Activated CD4-positive, CD25-positive, alpha-beta regulatory T cell treated with anti-CD3 and anti-CD28 coated beads, Interleukin-2, amount 50 U/mL, for 24 hours (primary cell): ENCODE measurements around the gene ATG2B.

ENCODE experiments used
- ATAC-seq, 2 donors: fragments of 150-1000 bp; cut with Tn5 transposase; one replicate each; pipeline ENCODE4 v1.10.0; 2021; ENCODE audit warnings: mild to moderate bottlenecking in 1 of 2, moderate library complexity in 1 of 2

Gene ATG2B

GRCh38 chr14:96268431-96269358 is 94.4 kb downstream of the ATG2B start:
- no peak for ATAC-seq

GRCh38 chr14:96267916-96268315 is 95.2 kb downstream of the ATG2B start:
- ATAC-seq, result no peak

GRCh38 chr14:96267336-96267735 is 95.8 kb downstream of the ATG2B start:
- no peak for ATAC-seq

- ATAC-seq, result no peak
These were observed 97.6 kb downstream of the ATG2B start for GRCh38 chr14:96265383-96266095.

GRCh38 chr14:96264853-96265252 is 98.3 kb downstream of the ATG2B start:
- no peak for ATAC-seq

GRCh38 chr14:96264200-96264553 is 99.0 kb downstream of the ATG2B start:
- no peak for ATAC-seq

GRCh38 chr14:96263347-96264199 is 99.6 kb downstream of the ATG2B start:
- no peak for ATAC-seq

- peak in 1 of 2 donors; percentile 32 for ATAC-seq
These were observed 101.1 kb downstream of the ATG2B start for GRCh38 chr14:96261772-96262655.

- no peak for ATAC-seq
These were observed 102.1 kb downstream of the ATG2B start for GRCh38 chr14:96261053-96261452.

GRCh38 chr14:96260341-96260821 is 102.8 kb downstream of the ATG2B start:
- no peak for ATAC-seq

GRCh38 chr14:96257900-96258299 is 105.2 kb downstream of the ATG2B start:
- ATAC-seq, result no peak

- no peak for ATAC-seq
These were observed 106.1 kb downstream of the ATG2B start for GRCh38 chr14:96257056-96257455.

- ATAC-seq, result no peak
These were observed 106.7 kb downstream of the ATG2B start for GRCh38 chr14:96256407-96256806.

- no peak for ATAC-seq
These were observed 107.4 kb downstream of the ATG2B start, which contains the start of gene BDKRB1 for GRCh38 chr14:96255501-96256366. TSS of gene BDKRB1 (plus strand) at chr14:96256210. CDS start at chr14:96263683, 7,473 bp downstream.

GRCh38 chr14:96254687-96255086 is 108.5 kb downstream of the ATG2B start:
- ATAC-seq, result no peak

- no peak for ATAC-seq
These were observed 110.1 kb downstream of the ATG2B start for GRCh38 chr14:96252999-96253539.

GRCh38 chr14:96252323-96252998 is 110.7 kb downstream of the ATG2B start:
- no peak for ATAC-seq

GRCh38 chr14:96251656-96252155 is 111.4 kb downstream of the ATG2B start:
- ATAC-seq, result no peak

GRCh38 chr14:96250485-96250884 is 112.7 kb downstream of the ATG2B start:
- ATAC-seq, result no peak

GRCh38 chr14:96249029-96249428 is 114.1 kb downstream of the ATG2B start:
- no peak for ATAC-seq
